ENCODE results near the gene RO60.

DNA sequence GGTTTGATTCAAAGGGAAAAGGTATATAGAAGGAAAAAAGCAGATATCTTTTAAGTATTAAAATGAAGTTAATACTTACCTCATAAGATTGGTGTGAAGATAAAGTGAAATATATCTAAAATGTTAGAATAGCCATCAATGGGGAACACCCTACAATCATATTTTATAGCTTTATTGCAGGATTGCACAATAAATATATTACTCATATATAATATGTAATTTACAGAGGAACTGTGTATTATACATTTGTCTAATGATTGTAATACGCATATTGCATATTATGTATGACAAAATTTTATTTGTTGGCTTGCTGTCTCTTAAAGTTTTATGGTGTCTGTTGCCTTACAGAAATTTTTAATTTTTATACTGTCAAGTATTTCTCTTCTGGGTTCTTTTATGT lies 48.0 kb upstream of the RO60 start:
- TF ChIP-seq, protein P1, sequence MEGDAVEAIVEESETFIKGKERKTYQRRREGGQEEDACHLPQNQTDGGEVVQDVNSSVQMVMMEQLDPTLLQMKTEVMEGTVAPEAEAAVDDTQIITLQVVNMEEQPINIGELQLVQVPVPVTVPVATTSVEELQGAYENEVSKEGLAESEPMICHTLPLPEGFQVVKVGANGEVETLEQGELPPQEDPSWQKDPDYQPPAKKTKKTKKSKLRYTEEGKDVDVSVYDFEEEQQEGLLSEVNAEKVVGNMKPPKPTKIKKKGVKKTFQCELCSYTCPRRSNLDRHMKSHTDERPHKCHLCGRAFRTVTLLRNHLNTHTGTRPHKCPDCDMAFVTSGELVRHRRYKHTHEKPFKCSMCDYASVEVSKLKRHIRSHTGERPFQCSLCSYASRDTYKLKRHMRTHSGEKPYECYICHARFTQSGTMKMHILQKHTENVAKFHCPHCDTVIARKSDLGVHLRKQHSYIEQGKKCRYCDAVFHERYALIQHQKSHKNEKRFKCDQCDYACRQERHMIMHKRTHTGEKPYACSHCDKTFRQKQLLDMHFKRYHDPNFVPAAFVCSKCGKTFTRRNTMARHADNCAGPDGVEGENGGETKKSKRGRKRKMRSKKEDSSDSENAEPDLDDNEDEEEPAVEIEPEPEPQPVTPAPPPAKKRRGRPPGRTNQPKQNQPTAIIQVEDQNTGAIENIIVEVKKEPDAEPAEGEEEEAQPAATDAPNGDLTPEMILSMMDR (IDR thresholded peaks at IDR 0.05; ENCODE audit: borderline replicate concordance, extremely low read depth, low read length, poor library complexity, severe bottlenecking): no peak
- no peak for TF ChIP-seq EZH2 (IDR thresholded peaks at IDR 0.05; ENCODE audit: borderline replicate concordance, low read depth, low read length, severe bottlenecking)

Measured in DND-41 (cell line).